Measurements from ENCODE around the gene SLC12A7. TPM values are rescaled to one million over a fixed set of nuclear protein-coding genes. Genes with fewer than 3 reads are reported as not detected.
A peak's percentile ranks its signal among the peaks of the same experiment; 100 is the strongest.

The SLC12A7 gene
- total and polyA plus RNA-seq, 9 of the 15 experiments (the other 6 are each of a cell fraction or from before 2014, with no cell fraction given): 0.01 to 3.1 (median 0.56) TPM

GRCh38 chr5:1010641-1011046, 101.2 kb downstream of the SLC12A7 start:
- Histone ChIP-seq H3K79me2 (ENCODE audit: control insufficient read depth, insufficient read depth, low read length) (no peaks in the 10 kb centered on the region), H3K4me2 (ENCODE audit: insufficient read depth, low read length) (no peak overlapping the region), H2AFZ (ENCODE audit: low read depth, low read length) (no peak overlapping the region), H4K20me1 (replicated peaks; ENCODE audit: control insufficient read depth, insufficient read depth, low read length) (peaks cover 46% of the 10 kb centered on the region), H3K4me3 (no peak overlapping the region), H3K27ac (ENCODE audit: extremely low read depth, low read depth, low read length) (no peak overlapping the region), H3K9ac (ENCODE audit: insufficient read depth in 1 of 2, low read depth in 2 of 2, low read length in 2 of 2) (no peak overlapping the region), H3K36me3 (ENCODE audit: control insufficient read depth, insufficient read depth, low read length) (no peaks in the 10 kb centered on the region), H3K27me3 (ENCODE audit: control insufficient read depth in 2 of 2, insufficient read depth in 2 of 2, low read length in 2 of 2) (peaks cover 44 to 87% of the 10 kb centered on the region in 2 experiments), H3K4me1 (replicated peaks in 1 of 2; ENCODE audit: control insufficient read depth in 2 of 2, insufficient read depth in 2 of 2, low read length in 2 of 2) (peaks cover 0 to 35% of the 10 kb centered on the region in 2 experiments; a peak in 2 of 5 replicates), H3K9me3 (replicated peaks; ENCODE audit: control insufficient read depth, insufficient read depth, low read depth, low read length) (no peaks in the 10 kb centered on the region), H3K9me1 (ENCODE audit: control insufficient read depth, insufficient read depth, low read length) (no peaks in the 10 kb centered on the region)
- FAIRE-seq: no peak
- ATAC-seq: no peak
- ChIA-PET CTCF (ENCODE audit: low intra/inter-chr PET ratio) (interaction anchor here (0.7 to 1.3 kb wide), 3 partner anchors 21 to 164 kb away, joined by 3 to 6 read pairs (median 4); no protein-coding TSS in a partner anchor), POLR2A (interaction anchor here (0.5 to 1.7 kb wide), 2 partner anchors 9 to 22 kb away, joined by 4 to 5 read pairs; no protein-coding TSS in a partner anchor)
- in situ Hi-C loops (cut with MboI): no loop called here
- peak in 1 of 4 experiments; percentile 40 for DNase-seq (ENCODE audit: extremely low read depth in 1 of 4, low spot score in 3 of 4)
- 4% methylated on average over 13 of the region's 13 CpGs for WGBS (ENCODE audit: insufficient coverage, low coverage, missing lambda C conversion rate)
- no TSS peak for BruUV-seq (replicated peaks)
- no peak for TF ChIP-seq PHF8 (IDR thresholded peaks at IDR 0.05; ENCODE audit: borderline replicate concordance, low read length)
- intact Hi-C loops (cut with micrococcal nuclease): loop anchor here (2.0 kb wide), 1 partner anchor 88 kb away; no protein-coding TSS in a partner anchor

DNA sequence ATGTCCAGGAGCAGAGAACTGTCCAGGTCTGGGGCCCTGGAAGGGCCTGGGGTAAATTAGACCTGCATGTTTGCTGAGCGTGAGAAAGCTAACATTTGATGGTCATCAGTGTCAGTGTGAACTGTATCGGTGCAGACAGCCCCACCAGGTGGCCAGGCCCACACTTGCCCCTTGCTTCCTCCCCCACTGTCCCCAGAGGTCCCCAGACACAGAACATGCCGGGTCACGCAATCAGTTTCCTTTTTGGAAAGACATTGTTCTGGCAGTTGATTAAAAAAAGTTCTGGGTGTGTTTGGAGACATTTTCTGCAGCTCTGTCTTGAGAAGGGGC, 101.7 kb downstream of the SLC12A7 start:
- Histone ChIP-seq H2AFZ (ENCODE audit: low read depth, low read length) (no peak overlapping the region), H4K20me1 (replicated peaks; ENCODE audit: control insufficient read depth, insufficient read depth, low read length) (peaks cover 51% of the 10 kb centered on the region), H3K4me2 (ENCODE audit: insufficient read depth, low read length) (no peak overlapping the region), H3K79me2 (ENCODE audit: control insufficient read depth, insufficient read depth, low read length) (no peaks in the 10 kb centered on the region), H3K4me1 (replicated peaks in 1 of 2; ENCODE audit: control insufficient read depth in 2 of 2, insufficient read depth in 2 of 2, low read length in 2 of 2) (peaks cover 0 to 40% of the 10 kb centered on the region in 2 experiments; a peak in 3 of 5 replicates), H3K9me1 (ENCODE audit: control insufficient read depth, insufficient read depth, low read length) (no peaks in the 10 kb centered on the region), H3K27ac (ENCODE audit: extremely low read depth, low read depth, low read length) (no peak overlapping the region), H3K9ac (ENCODE audit: insufficient read depth in 1 of 2, low read depth in 2 of 2, low read length in 2 of 2) (no peak overlapping the region), H3K9me3 (replicated peaks; ENCODE audit: control insufficient read depth, insufficient read depth, low read depth, low read length) (no peaks in the 10 kb centered on the region), H3K4me3 (no peak overlapping the region), H3K27me3 (ENCODE audit: control insufficient read depth in 2 of 2, insufficient read depth in 2 of 2, low read length in 2 of 2) (peaks cover 47 to 87% of the 10 kb centered on the region in 2 experiments), H3K36me3 (ENCODE audit: control insufficient read depth, insufficient read depth, low read length) (no peaks in the 10 kb centered on the region)
- CTCF ChIA-PET (ENCODE audit: low intra/inter-chr PET ratio): interaction anchor here (0.7 to 1.3 kb wide), 3 partner anchors 21 to 164 kb away, joined by 3 to 6 read pairs (median 4); no protein-coding TSS in a partner anchor
- POLR2A ChIA-PET: interaction anchor here (0.6 to 1.7 kb wide), 3 partner anchors 9 to 28 kb away, joined by 3 to 5 read pairs (median 3); no protein-coding TSS in a partner anchor
- peak; percentile 71 for FAIRE-seq
- BruUV-seq (replicated peaks): no TSS peak
- WGBS (ENCODE audit: insufficient coverage, low coverage, missing lambda C conversion rate): 3% methylated on average over 4 of the region's 4 CpGs
- in situ Hi-C loops (cut with MboI) (no loop called here), intact Hi-C loops (cut with micrococcal nuclease) (loop anchor here (2.0 kb wide), 1 partner anchor 87 kb away; no protein-coding TSS in a partner anchor)
- peak; percentile 53 for ATAC-seq
- DNase-seq (ENCODE audit: extremely low read depth in 1 of 4, low spot score in 3 of 4): peak in 3 of 4 experiments; percentile 44 to 58 (median 49)
- TF ChIP-seq LARP7 (IDR thresholded peaks at IDR 0.05): no peak
- TF ChIP-seq, protein P1, sequence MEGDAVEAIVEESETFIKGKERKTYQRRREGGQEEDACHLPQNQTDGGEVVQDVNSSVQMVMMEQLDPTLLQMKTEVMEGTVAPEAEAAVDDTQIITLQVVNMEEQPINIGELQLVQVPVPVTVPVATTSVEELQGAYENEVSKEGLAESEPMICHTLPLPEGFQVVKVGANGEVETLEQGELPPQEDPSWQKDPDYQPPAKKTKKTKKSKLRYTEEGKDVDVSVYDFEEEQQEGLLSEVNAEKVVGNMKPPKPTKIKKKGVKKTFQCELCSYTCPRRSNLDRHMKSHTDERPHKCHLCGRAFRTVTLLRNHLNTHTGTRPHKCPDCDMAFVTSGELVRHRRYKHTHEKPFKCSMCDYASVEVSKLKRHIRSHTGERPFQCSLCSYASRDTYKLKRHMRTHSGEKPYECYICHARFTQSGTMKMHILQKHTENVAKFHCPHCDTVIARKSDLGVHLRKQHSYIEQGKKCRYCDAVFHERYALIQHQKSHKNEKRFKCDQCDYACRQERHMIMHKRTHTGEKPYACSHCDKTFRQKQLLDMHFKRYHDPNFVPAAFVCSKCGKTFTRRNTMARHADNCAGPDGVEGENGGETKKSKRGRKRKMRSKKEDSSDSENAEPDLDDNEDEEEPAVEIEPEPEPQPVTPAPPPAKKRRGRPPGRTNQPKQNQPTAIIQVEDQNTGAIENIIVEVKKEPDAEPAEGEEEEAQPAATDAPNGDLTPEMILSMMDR (IDR thresholded peaks at IDR 0.05 in 2 of 3, conservative IDR thresholded peaks at IDR 0.05 in 1 of 3; ENCODE audit: insufficient read depth in 2 of 3, low read depth in 1 of 3, low read length in 3 of 3): peak; percentile 34 to 46 (median 42); a peak in 5 of 6 replicates
- TF ChIP-seq ELK1 (CRISPR knock-in tag; IDR thresholded peaks at IDR 0.05): no peak
- TF ChIP-seq RAD21 (CRISPR knock-in tag; conservative IDR thresholded peaks at IDR 0.05 in 1 of 2, IDR thresholded peaks at IDR 0.05 in 1 of 2): peak; percentile 36 to 56

All from K562 (cell line).